ENCODE measurements around the gene RIPOR2. TPM values are rescaled to one million over a fixed set of nuclear protein-coding genes. Genes with fewer than 3 reads are reported as not detected.
A peak's percentile ranks its signal among the peaks of the same experiment; 100 is the strongest.
"Not testable (repeated sequence)": the region's sequence is repeated elsewhere in the genome, so short reads cannot be mapped to it uniquely, and the experiment has no call there.

Gene RIPOR2
- total RNA-seq, 1 donor: 5.2 TPM

DNA sequence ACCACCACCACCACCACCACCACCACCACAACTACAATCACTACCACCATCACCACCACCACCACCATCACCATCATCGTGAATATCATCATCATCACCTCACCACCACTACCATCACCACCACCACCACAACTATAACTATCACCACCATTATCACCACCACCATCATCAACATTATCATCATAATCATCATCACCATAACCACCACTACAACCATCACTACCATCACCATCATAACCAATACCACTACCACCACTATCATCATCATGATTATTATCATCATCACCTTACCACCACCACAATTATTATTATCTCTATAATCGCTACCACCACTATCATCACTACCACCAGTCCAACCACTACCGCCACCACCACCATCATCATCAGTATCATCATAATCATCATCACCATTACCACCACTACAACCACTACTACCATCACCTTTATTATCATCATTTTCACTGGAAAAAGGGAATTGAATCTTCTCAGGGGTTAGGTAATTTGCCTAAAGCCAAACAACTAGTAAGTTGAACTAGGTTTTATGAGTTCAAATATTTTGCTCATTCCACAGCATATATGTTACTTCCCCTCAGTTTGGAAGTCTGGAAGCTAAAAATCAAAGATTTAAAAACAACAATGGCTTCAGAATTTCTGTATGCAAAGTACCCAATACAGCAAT, 8.3 kb downstream of the RIPOR2 start:
- no peak for DNase-seq (ENCODE audit: low read depth)
- TF ChIP-seq, protein P1, sequence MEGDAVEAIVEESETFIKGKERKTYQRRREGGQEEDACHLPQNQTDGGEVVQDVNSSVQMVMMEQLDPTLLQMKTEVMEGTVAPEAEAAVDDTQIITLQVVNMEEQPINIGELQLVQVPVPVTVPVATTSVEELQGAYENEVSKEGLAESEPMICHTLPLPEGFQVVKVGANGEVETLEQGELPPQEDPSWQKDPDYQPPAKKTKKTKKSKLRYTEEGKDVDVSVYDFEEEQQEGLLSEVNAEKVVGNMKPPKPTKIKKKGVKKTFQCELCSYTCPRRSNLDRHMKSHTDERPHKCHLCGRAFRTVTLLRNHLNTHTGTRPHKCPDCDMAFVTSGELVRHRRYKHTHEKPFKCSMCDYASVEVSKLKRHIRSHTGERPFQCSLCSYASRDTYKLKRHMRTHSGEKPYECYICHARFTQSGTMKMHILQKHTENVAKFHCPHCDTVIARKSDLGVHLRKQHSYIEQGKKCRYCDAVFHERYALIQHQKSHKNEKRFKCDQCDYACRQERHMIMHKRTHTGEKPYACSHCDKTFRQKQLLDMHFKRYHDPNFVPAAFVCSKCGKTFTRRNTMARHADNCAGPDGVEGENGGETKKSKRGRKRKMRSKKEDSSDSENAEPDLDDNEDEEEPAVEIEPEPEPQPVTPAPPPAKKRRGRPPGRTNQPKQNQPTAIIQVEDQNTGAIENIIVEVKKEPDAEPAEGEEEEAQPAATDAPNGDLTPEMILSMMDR (IDR thresholded peaks at IDR 0.05; ENCODE audit: insufficient read depth, low read depth, low read length): no peak
- no peak overlapping the region for H3K4me3 ChIP-seq (ENCODE audit: low read depth, low read length)

DNA sequence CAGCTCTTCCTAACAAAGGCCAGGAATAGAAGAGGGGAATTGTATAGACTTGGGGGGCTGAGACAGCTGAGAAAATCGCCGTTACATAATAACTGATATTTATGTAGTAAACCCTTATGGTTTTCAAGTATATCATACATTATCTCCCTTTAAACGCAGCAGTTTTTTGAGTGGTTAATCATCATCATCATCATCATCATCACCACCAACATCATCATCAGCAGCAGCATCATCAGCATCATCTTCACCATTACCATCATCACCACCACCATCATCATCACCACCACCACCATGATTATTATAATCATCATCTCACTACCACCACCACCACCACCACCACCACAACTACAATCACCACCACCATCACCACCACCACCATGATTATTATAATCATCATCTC, 9.1 kb downstream of the RIPOR2 start:
- DNase-seq (ENCODE audit: low read depth); H3K4me3 ChIP-seq (ENCODE audit: low read depth, low read length): not testable (repeated sequence)

DNA sequence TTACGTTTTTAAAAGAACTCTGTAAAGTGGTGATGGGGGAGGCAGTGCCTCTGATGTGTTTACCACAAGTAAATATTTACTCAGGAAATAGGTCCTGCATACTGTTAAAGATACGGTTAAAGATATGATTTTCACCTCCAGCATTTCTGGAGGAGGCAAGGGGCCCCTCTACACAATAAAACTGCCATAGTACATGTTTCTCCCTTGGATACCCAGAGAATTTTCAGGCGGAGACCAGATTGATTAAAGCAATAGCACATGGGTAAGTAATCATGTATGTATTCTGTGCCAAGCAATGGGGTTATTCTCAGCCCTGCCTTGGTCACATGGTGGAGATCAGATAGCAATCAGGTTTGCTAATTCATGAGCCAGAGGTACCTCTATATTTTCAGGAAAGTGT, 9.6 kb downstream of the RIPOR2 start:
- peak; percentile 27 for DNase-seq (ENCODE audit: low read depth)
- TF ChIP-seq, protein P1 (IDR thresholded peaks at IDR 0.05; ENCODE audit: insufficient read depth, low read depth, low read length): no peak
- no peak overlapping the region for H3K4me3 ChIP-seq (ENCODE audit: low read depth, low read length)

DNA sequence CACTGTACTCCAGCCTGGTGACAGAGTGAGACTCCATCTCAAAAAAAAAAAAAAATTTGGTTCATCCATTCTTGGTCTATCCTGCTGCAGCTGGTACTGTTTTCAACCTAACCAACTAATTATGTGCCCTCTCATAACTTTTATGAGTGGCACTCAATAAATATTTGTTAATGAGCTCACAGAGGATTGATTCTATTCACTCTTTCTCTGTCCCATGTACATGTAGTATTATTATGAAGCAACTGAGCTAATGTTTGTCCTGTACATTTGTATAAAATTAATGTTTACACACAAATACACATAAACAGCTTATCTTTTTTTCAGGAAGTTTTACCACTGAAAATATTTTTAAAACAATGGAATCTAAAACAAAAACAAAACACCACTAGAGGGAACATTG, 10.1 kb downstream of the RIPOR2 start:
- no peak overlapping the region for H3K4me3 ChIP-seq (ENCODE audit: low read depth, low read length)
- TF ChIP-seq, protein P1 (IDR thresholded peaks at IDR 0.05; ENCODE audit: insufficient read depth, low read depth, low read length): no peak
- DNase-seq (ENCODE audit: low read depth): no peak

DNA sequence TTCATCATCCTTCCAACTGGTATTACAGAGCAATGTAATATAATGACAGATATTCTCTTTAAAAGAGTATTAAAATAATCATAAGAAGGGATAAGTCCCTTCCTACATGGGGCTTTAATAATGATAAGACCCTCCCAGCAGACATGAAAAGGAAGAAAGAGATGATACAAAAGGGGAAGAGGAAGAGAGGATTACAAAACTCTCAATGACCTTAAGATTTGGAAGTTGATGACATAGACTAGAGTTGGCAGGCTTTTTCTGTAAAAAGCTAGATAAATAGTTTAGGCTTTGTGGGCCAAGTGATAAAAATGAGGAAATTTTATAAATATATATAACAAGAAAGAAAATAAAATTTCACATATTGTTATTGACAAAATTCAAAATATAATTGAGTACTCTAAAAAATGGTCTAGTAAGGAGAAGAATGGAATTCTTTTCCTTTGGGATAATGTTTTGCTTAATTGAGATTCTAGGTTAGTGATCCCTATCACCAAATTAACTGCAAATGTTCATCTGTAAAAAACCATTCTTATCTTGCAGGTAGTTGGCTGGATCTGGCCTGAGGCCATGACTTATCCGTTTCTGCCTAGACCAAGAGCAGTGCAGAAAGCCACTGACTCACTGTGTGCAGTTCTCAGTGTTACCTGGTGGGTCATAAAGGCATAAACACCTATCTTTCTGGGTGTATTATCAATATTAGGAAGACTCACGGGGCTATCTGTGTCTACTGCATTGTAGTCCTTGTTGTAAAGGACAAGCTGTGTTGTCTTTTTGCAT, 11.0 kb downstream of the RIPOR2 start:
- TF ChIP-seq, protein P1 (IDR thresholded peaks at IDR 0.05; ENCODE audit: insufficient read depth, low read depth, low read length): no peak
- no peak overlapping the region for H3K4me3 ChIP-seq (ENCODE audit: low read depth, low read length)
- DNase-seq (ENCODE audit: low read depth): no peak

DNA sequence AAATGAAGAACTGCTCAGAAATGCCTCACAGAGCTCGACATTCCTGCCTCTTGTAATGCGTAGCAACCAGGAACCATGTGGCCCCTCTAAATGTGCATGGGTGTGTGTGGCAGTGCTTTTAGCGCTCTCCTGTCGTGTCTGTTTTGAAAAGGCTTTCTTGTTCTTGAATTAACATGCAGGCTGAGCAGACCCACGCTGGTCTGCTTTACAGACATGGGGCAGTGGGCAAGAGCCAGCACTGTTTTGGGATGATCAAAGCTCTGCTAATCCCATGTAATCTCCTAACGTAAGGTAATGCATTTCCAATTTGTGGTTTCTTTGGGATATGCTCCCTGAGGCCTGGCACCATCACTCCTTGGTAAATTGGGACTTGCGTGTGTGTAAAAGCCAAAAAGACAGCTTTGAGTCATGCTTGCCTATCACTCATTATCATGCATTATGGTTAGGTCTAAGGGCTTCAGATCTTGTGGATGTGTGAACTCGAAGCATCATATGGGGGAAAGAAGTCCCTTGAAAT, 11.8 kb downstream of the RIPOR2 start:
- DNase-seq (ENCODE audit: low read depth): no peak
- TF ChIP-seq, protein P1 (IDR thresholded peaks at IDR 0.05; ENCODE audit: insufficient read depth, low read depth, low read length): no peak
- H3K4me3 ChIP-seq (ENCODE audit: low read depth, low read length): no peak overlapping the region

DNA sequence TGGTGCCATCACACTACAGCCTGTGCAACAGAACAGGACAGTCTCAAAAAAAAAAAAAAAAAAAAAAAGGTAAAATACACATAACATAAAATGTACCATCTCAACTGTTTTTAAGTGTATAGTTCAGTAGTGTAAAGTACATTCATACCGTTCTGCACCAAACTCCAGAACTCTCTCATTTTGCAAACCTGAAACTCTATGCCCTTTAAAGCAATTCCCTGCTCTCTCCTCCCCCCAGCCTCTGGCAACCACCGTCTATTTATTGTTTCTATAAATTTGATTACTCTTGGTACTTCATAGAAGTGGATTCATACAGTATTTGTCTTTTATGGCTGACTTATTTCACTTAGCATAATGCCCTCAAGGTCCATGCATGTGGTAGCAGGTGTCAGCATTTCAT, 12.9 kb downstream of the RIPOR2 start:
- DNase-seq (ENCODE audit: low read depth): no peak
- TF ChIP-seq, protein P1 (IDR thresholded peaks at IDR 0.05; ENCODE audit: insufficient read depth, low read depth, low read length): no peak
- no peak overlapping the region for H3K4me3 ChIP-seq (ENCODE audit: low read depth, low read length)
